ENCODE results near the gene TBK1.

DNA sequence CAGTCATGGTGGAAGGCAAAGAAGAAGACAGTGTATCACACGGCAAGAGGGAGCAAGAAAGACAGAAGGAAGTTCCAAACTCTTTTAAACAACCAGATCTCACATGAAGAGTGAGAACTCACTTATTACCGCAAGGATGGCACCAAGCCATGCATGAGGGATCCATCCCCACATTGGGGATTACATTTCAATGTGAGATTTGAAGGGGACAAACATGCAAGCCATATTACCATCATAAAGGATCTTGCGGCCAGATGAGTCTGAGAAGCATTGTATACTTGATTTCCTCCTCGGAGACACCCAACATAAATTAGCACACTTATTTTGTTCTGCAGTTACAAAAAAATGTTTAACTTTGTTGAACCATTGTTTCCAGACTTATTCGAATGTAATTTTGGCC lies 66.5 kb downstream of the TBK1 start:
- TF ChIP-seq POLR2A (IDR thresholded peaks at IDR 0.05), result no peak
- TF ChIP-seq, protein P1, sequence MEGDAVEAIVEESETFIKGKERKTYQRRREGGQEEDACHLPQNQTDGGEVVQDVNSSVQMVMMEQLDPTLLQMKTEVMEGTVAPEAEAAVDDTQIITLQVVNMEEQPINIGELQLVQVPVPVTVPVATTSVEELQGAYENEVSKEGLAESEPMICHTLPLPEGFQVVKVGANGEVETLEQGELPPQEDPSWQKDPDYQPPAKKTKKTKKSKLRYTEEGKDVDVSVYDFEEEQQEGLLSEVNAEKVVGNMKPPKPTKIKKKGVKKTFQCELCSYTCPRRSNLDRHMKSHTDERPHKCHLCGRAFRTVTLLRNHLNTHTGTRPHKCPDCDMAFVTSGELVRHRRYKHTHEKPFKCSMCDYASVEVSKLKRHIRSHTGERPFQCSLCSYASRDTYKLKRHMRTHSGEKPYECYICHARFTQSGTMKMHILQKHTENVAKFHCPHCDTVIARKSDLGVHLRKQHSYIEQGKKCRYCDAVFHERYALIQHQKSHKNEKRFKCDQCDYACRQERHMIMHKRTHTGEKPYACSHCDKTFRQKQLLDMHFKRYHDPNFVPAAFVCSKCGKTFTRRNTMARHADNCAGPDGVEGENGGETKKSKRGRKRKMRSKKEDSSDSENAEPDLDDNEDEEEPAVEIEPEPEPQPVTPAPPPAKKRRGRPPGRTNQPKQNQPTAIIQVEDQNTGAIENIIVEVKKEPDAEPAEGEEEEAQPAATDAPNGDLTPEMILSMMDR (IDR thresholded peaks at IDR 0.05), result no peak
- TF ChIP-seq POLR2AphosphoS5 (IDR thresholded peaks at IDR 0.05), result no peak
- TF ChIP-seq EP300 (IDR thresholded peaks at IDR 0.05), result no peak
